Left lung (tissue), 10 donors: ENCODE measurements around the gene NFKBIA. TPM values are rescaled to one million over a fixed set of nuclear protein-coding genes. Genes with fewer than 3 reads are reported as not detected.
A peak's percentile ranks its signal among the peaks of the same experiment; 100 is the strongest.
"Not testable (repeated sequence)": the region's sequence is repeated elsewhere in the genome, so short reads cannot be mapped to it uniquely, and the experiment has no call there.

ENCODE experiments used
- ATAC-seq: fragments of 200-7000 bp; cut with Tn5 transposase; one replicate; pipeline ENCODE4 v1.9.1; 2020; ENCODE audit warnings: moderate library complexity
- DNase-seq, 4 donors: peaks; one replicate each; pipeline ENCODE4 v3.0.0-alpha.2; 2013 to 2020
- H3K27ac ChIP-seq, 2 donors: fragments of 200-600 bp; sonication (generic) in 1 of 2; one replicate each; pipeline versions ENCODE4 v1.5.0 to v1.8.0; 2020 to 2021
- H3K27me3 ChIP-seq, 2 donors: fragments of 200-600 bp; sonication (generic) in 1 of 2; one replicate each; pipeline versions ENCODE4 v1.5.0 to v1.8.0; 2020 to 2021
- H3K36me3 ChIP-seq, 2 donors: fragments of 200-600 bp; sonication (generic) in 1 of 2; one replicate each; pipeline versions ENCODE4 v1.5.0 to v1.8.0; 2020 to 2021
- H3K4me1 ChIP-seq, 2 donors: fragments of 200-600 bp; one replicate each; pipeline ENCODE4 v1.8.0; 2021
- H3K4me3 ChIP-seq, 2 donors: fragments of 200-600 bp; sonication (generic) in 1 of 2; one replicate each; pipeline versions ENCODE4 v1.5.0 to v1.8.0; 2020 to 2021; ENCODE audit warnings: mild to moderate bottlenecking in 1 of 2
- H3K9me3 ChIP-seq, 2 donors: fragments of 200-600 bp; sonication (generic) in 1 of 2; one replicate each; pipeline versions ENCODE4 v1.5.0 to v1.8.0; 2020 to 2021
- CTCF ChIP-seq, 2 donors: fragments of 200-600 bp; sonication (generic) in 1 of 2; IDR thresholded peaks; one replicate each; pipeline versions ENCODE4 v1.5.0 to v1.8.0; 2021; ENCODE audit warnings: antibody characterized with exemption in 2 of 2
- intact Hi-C, 2 donors: fragments of 100-400 bp; cut with DNase I; formaldehyde crosslinking; loops; one replicate each; pipeline versions ENCODE4 v1.11.2 to v1.14.2; 2022
- polyA plus RNA-seq, 6 donors: library from polyadenylated mRNA; unstranded; fragments of 120-200 nt; gene quantifications; one replicate each; pipeline ENCODE4 v1.2.1, GENCODE V29; 2013; ENCODE audit not compliant: insufficient read length in 6 of 6
- total RNA-seq, 2 donors: library from RNA; stranded (reverse); fragmentation: NEBNext Ultra II Directional; extraction: Animal tissue kit (Norgen Biotek cat#: 25700); gene quantifications; one replicate each; pipeline ENCODE4 v1.2.1, GENCODE V29; 2021
- donor health status: DM: no; HTN: yes; CAD: no.
- donor health status: DM: no; HTN: no; CAD: no.

The NFKBIA gene
- total and polyA plus RNA-seq, 8 donors: 74.7 to 348 (median 99.7) TPM

DNA sequence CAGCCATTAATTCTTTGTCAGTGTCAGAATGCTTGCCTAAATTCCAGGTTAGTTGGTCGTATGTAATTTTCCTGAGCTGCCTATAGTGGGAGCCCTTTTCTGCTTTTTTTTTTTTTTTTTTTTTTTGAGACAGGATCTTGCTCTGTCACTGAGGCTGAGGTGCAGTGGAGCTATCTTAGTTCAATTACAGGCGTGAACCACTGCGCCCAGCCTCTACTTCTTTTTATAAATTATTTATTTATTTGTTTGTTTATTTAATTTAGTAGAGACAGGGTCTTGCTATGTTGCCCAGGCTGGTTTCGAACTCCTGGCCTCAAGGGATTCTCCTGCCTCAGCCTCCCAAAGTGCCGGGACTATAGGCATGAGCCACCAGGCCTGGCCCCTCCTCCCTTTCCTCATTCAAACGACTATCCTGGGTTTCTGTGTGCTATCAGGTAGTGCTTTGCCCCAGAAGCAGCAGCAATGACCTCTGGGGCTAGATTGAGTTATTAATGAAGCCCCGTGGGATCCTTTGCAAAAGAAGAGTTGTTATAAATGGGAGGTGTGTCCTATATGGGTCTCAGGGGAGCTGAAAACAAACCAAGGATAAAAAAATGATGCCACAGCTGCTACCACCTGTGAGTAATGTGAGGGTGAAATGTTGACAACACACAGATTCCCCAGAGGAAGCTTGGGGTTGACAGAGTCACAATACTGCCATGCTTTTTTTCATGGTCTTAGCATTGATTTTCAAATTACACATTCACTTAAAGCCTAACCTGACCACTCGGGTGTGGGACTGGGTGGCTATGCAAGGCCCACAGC lies 34.6 kb upstream of the NFKBIA start:
- Histone ChIP-seq H3K27ac (no peak overlapping the region), H3K36me3 (no peaks in the 10 kb centered on the region), H3K27me3 (no peaks in the 10 kb centered on the region), H3K9me3 (no peaks in the 10 kb centered on the region), H3K4me1 (no peaks in the 10 kb centered on the region), H3K4me3 (no peak overlapping the region)
- intact Hi-C loops: no loop called here
- DNase-seq (no peak), ATAC-seq (no peak)
- TF ChIP-seq CTCF (IDR thresholded peaks at IDR 0.05): peak in 1 of 2 donors; percentile 36

DNA sequence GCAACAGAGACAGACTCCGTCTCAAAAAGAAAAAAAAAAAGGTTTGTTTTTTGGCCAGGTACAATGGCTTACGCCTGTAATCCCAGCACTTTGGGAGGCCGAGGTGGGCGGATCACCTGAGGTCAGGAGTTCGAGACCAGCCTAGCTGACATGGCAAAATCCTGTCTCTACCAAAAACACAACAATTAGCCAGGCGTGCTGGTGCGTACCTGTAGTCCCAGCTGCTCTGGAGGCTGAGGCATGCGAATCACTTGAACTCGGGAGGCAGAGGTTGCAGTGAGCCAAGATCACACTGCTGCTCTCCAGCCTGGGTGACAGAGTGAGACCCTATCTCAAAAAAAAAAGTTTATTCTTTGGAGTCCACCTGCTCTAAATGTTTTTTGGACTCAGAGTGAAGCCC lies 33.9 kb upstream of the NFKBIA start:
- H3K27me3 ChIP-seq, H3K4me1 ChIP-seq, DNase-seq, H3K36me3 ChIP-seq, intact Hi-C loops, H3K9me3 ChIP-seq, H3K27ac ChIP-seq, H3K4me3 ChIP-seq, ATAC-seq: not testable (repeated sequence)

GRCh38 chr14:35435177-35435576 lies 30.6 kb upstream of the NFKBIA start:
- H3K4me1 ChIP-seq: no peaks in the 10 kb centered on the region
- DNase-seq (no peak), ATAC-seq (no peak)
- no peaks in the 10 kb centered on the region for H3K36me3 ChIP-seq
- H3K9me3 ChIP-seq: no peaks in the 10 kb centered on the region
- H3K27me3 ChIP-seq: no peaks in the 10 kb centered on the region
- intact Hi-C loops: no loop called here
- no peak overlapping the region for H3K27ac ChIP-seq
- TF ChIP-seq CTCF (IDR thresholded peaks at IDR 0.05): no peak
- H3K4me3 ChIP-seq: no peak overlapping the region

GRCh38 chr14:35433826-35434225 lies 29.3 kb upstream of the NFKBIA start:
- Histone ChIP-seq H3K4me3 (no peak overlapping the region), H3K4me1 (no peaks in the 10 kb centered on the region), H3K27ac (no peak overlapping the region), H3K36me3 (no peaks in the 10 kb centered on the region), H3K9me3 (no peaks in the 10 kb centered on the region), H3K27me3 (no peaks in the 10 kb centered on the region)
- intact Hi-C loops: no loop called here
- no peak for TF ChIP-seq CTCF (IDR thresholded peaks at IDR 0.05)
- no peak for ATAC-seq
- DNase-seq: no peak

DNA sequence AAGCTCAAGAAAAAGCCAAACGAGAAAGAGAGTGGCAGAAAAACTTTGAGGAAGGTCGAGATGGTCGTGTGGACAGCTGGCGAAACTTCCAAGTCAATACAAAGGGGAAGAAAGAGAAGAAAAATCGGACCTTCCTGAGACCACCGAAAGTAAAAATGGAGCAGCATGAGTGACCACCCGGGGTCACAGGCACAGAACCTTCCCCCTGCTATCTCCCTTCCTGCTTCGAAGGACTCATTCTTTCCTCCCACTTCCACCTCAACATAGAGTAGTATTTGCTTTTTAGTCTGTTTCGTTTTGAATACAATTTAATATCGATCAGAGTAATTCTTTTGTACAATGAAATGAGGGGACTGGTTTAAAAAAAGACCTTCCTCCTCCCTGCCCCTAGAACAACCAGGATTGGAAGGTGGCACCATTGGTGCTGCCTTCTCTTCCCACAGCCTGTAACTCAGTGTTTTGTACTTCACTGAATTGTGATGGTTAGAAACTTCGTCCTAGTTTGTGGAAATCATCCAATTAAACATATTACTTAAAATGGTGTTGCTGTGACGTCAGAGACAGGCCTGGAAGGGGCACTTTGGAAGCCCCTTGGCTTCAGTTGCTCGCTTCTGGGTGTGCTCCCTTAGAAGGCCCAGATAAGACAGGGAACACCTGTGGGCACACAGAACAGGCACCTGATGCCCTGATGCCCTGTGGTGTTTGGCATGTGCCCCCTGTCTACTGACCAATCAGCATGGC lies 26.1 kb upstream of the NFKBIA start:
- no peak for TF ChIP-seq CTCF (IDR thresholded peaks at IDR 0.05)
- peaks cover 0 to 8% of the 10 kb centered on the region in 2 donors for H3K4me1 ChIP-seq

More for the DNA sequence above, 26.1 kb upstream of the NFKBIA start:
- ATAC-seq (no peak), DNase-seq (no peak)
- Histone ChIP-seq H3K27ac (no peak overlapping the region), H3K36me3 (no peaks in the 10 kb centered on the region), H3K27me3 (no peaks in the 10 kb centered on the region), H3K9me3 (no peaks in the 10 kb centered on the region), H3K4me3 (no peak overlapping the region)
- intact Hi-C loops: no loop called here
